NT2/D1 (cell line): ENCODE results near the gene SSTR4.

Experiments used
- SUZ12 ChIP-seq: IDR thresholded peaks from 2 replicates; pipeline ENCODE4 v1.6.1; 2011; ENCODE audit not compliant: insufficient read length, insufficient read depth; ENCODE audit errors: extremely low read depth
- YY1 ChIP-seq: IDR thresholded peaks from 2 replicates; pipeline ENCODE4 v1.6.1; 2011; ENCODE audit not compliant: insufficient read length, insufficient read depth
- ZNF274 ChIP-seq: IDR thresholded peaks from 2 replicates; pipeline ENCODE4 v1.6.1; 2011; ENCODE audit warnings: mild to moderate bottlenecking, low read depth, low read length

GRCh38 chr20:23080521-23080920 is 45.4 kb downstream of the SSTR4 start:
- TF ChIP-seq ZNF274 = no peak
- TF ChIP-seq YY1 = no peak
- TF ChIP-seq SUZ12 = no peak
